Hematopoietic multipotent progenitor cell treated with erythropoietin and hydrocortisone succinate and interleukin-3 and kit ligand, for 8 days (in vitro differentiated cells): ENCODE measurements around the gene MT1X.

ENCODE experiments used
- DNase-seq: peaks from one replicate; pipeline ENCODE4 v3.0.0-alpha.2; 2015

The MT1X gene

GRCh38 chr16:56681939-56682702 is at the start of gene MT1X:
MT1X (plus strand) TSS chr16:56682470; CDS start chr16:56682541, 71 bp downstream.
- DNase-seq = peak; percentile 72

DNA sequence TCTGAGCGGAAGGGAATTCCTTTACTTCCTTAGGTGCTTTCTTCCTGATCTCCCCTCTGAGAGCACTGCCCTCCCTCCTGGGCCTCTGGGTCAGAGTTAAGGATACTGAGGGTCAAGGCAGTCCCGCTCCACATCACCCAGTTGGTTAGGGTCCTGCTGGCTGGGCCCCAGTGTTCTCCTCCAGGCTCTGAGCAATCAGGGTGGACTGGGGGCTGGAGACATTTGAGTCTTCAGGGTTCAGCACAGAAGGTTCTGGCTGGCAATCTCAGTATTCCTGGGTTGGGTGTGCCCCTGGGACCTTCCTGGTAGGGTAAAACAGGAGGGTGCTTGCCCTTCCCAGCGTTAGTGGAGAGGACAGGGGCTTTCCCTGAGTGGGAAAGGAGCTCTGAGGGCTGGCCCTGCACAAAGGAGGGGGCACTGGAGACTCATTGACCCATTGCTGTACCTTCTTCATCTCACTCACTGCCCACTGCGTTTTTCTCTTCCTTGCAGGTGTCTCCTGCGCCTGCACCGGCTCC is 49.4 kb upstream of the MT1X start:
- no peak for DNase-seq

GRCh38 chr16:56633535-56633934 is 48.7 kb upstream of the MT1X start:
- no peak for DNase-seq

DNA sequence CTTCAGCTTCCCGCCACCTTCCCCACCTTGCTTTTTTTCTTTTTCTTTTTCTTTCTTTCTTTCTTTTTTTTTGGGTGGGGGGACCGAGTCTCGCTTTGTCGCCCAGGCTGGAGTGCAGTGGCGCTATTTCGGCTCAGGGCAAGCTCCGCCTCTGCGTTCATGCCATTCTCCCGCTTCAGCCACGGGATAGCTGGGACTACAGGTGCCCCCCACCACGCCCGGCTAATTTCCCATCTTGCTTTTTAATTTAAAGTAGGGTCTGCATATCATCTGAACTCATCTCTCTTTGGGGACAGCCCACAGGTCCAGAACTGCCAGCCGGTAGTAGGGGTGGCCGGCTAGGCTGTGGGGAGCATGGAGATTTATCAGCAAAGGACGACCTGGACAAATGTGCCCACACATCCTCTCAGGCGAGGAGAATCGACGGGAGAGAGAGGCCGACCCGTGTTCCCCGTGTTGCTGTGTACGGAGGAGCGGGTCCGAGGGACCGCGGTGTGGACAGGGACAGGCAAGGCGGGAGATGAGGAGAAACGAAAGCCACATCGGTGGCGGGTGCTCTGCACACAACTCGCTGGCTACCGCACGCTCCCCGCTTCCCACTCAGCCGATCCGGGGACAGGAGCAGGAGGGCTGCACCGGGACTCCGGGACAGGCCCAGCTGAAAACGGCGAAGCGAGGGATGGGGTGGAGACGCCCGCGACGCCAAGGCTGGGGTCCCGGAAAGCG is 47.4 kb upstream of the MT1X start:
- no peak for DNase-seq

GRCh38 chr16:56635441-56635967 is 46.8 kb upstream of the MT1X start:
- DNase-seq = no peak

- no peak for DNase-seq
Observed at GRCh38 chr16:56636616-56637413, 45.5 kb upstream of the MT1X start.

- no peak for DNase-seq
Observed at GRCh38 chr16:56637814-56638750, 44.2 kb upstream of the MT1X start, which contains the start of gene MT1A. MT1A (plus strand) TSS chr16:56638666; CDS start chr16:56638739, 73 bp downstream.

DNA sequence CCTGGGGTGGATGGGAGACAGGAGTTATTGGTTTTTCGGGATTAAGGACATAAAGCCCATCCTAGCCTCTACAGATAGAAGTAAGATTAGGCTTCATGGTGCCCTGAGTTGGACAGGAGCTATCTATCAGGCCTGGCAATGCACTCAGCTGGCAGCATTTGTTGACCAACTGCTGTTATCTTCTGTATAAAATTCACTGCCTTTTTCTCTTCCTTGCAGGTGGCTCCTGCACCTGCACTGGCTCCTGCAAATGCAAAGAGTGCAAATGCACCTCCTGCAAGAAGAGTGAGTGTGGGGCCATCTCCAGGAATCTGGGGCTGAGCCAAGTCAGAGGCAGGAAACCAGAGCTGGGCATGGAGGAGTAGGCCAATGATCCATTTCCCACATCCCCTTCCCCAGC is 43.2 kb upstream of the MT1X start:
- no peak for DNase-seq

- no peak for DNase-seq
Observed at GRCh38 chr16:56640076-56640475, 42.2 kb upstream of the MT1X start.

GRCh38 chr16:56641166-56641565 is 41.1 kb upstream of the MT1X start:
- no peak for DNase-seq

GRCh38 chr16:56643080-56643778 is 39.0 kb upstream of the MT1X start:
- peak; percentile 61 for DNase-seq

GRCh38 chr16:56643833-56644232 is 38.4 kb upstream of the MT1X start:
- no peak for DNase-seq

- DNase-seq = no peak
Observed at GRCh38 chr16:56645311-56645710, 37.0 kb upstream of the MT1X start.

- no peak for DNase-seq
Observed at GRCh38 chr16:56645838-56646237, 36.4 kb upstream of the MT1X start.

- no peak for DNase-seq
Observed at GRCh38 chr16:56647641-56648431, 34.4 kb upstream of the MT1X start.

GRCh38 chr16:56649271-56649670 is 33.0 kb upstream of the MT1X start:
- DNase-seq = no peak

DNA sequence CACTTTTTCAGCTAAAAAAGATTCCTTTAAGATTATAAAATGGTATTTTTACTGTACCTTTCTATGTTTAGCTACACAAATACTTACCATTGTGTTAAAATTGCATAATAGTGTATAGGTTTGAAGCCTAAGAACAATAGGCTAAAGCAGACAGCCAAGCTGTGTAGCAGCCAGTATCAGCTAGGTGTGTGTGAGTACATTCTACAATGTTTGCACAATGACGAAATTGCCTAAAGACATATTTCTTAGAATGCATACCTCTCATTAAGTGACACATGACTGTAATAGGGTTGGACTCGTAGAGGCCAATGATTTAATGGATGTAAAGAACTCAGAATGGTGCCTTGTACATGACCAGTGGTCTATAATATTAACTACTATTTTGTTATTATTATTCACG is 32.5 kb upstream of the MT1X start:
- no peak for DNase-seq

- no peak for DNase-seq
Observed at GRCh38 chr16:56651586-56651985, 30.7 kb upstream of the MT1X start, which contains the start of gene MT1B. MT1B (plus strand) TSS chr16:56651886; CDS start chr16:56651954, 68 bp downstream.

- no peak for DNase-seq
Observed at GRCh38 chr16:56652600-56652999, 29.7 kb upstream of the MT1X start.

DNA sequence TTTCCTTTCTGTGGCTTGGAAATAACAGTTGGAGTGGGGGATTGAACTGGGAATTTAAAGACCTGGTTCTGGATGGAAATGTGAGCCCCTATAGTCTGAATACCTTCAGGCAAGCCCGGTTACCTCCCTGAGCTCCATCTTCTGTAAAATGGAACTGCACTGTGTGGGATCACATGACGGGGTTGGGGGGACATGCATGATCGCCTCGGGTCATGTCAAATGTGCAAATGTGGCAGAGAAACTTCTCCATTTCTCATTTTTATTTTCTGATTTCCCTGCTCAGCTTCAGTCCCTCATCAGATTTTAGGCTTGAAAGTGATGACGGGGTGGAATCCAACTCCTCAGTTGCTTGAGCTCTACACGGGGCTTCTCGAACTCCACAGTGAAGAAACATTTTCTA is 29.1 kb upstream of the MT1X start:
- no peak for DNase-seq
